Left ventricle myocardium superior (tissue), 1 donor: ENCODE measurements around the gene EMC1. TPM values are rescaled to one million over a fixed set of nuclear protein-coding genes. Genes with fewer than 3 reads are reported as not detected.
"Not testable (repeated sequence)": the region's sequence is repeated elsewhere in the genome, so short reads cannot be mapped to it uniquely, and the experiment has no call there.

ENCODE experiments used
- ATAC-seq: fragments of 200-7000 bp; cut with Tn5 transposase; one replicate; pipeline ENCODE4 v1.9.1; 2020; ENCODE audit warnings: mild to moderate bottlenecking, moderate library complexity
- DNase-seq: peaks from one replicate; pipeline ENCODE4 v3.0.0-alpha.2; 2020
- intact Hi-C: fragments of 100-400 bp; cut with micrococcal nuclease; formaldehyde crosslinking; loops from one replicate; pipeline ENCODE4 v1.11.0; 2022
- total RNA-seq: library from RNA; stranded (reverse); fragmentation: NEBNext Ultra II Directional; extraction: Animal tissue kit (Norgen Biotek cat#: 25700); gene quantifications from one replicate; pipeline ENCODE4 v1.2.1, GENCODE V29; 2021
- donor health status: DM: no; HTN: yes; CAD: no; lungs with severe emphysema.

EMC1 gene
- total RNA-seq, 1 donor from 2014 or later = 29.3 TPM

DNA sequence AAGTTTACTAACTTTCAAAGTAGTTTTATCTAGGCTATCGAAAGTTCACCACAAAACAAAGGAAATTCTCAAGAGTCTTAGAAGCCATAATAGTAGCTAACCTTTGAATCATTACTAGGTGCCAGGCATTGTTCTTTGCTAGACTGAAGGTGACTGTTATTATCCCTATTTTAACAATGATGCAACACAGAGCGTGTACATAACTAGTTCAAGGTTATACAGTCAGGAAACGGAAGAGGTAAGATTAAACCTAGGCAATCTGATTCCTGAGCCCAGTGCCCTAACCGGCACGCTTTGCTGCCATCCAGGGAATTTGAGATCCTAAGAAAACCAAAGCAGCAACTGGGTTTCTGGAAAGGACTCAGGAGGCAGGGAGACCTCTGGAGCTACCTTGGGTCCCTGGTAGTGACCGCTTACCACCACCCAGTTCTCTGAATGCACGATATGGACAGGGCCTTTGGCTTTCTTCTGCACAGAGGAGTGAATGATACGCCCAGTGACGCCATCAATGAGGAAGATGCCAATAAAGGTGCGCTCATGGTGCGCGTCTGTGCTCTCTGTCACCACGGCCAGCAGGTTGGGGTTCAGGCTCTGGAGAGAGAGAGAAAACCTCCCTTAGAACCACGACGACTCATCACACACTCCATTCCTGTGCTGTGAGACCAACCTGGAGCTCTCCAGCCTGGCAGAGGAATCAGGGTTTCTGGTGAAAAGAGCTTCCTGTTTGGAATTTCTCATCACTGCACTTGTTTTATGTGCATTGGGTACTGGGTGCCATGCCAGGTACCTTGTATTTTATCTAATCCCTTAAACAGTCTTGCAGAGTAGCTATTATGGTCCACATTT is 28.1 kb downstream of the EMC1 start:
- intact Hi-C loops = no loop called here
- ATAC-seq (no peak), DNase-seq (no peak)

GRCh38 chr1:19222573-19222972 is 28.8 kb downstream of the EMC1 start:
- intact Hi-C loops = no loop called here
- no peak for ATAC-seq
- DNase-seq = no peak

DNA sequence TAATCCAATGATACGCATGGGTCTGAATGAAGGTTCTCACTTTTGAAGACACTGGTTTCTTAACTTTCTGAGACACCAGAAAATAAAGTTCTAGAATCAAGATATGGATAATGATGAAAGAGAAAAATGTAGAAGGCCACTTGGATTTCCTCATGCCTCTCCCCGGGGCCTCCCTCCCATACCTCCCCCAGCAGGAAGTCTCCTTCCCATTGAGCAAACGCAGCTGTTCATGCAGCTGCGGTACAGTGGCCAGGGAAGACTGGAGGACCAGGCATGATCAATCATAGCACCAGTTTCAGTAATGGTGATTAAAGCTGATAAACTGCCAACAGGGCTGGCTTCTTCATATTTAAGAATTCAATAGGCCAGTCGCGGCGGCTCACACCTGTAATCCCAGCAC is 30.3 kb downstream of the EMC1 start:
- DNase-seq (no peak), ATAC-seq (peak; percentile 78)
- intact Hi-C loops = no loop called here

DNA sequence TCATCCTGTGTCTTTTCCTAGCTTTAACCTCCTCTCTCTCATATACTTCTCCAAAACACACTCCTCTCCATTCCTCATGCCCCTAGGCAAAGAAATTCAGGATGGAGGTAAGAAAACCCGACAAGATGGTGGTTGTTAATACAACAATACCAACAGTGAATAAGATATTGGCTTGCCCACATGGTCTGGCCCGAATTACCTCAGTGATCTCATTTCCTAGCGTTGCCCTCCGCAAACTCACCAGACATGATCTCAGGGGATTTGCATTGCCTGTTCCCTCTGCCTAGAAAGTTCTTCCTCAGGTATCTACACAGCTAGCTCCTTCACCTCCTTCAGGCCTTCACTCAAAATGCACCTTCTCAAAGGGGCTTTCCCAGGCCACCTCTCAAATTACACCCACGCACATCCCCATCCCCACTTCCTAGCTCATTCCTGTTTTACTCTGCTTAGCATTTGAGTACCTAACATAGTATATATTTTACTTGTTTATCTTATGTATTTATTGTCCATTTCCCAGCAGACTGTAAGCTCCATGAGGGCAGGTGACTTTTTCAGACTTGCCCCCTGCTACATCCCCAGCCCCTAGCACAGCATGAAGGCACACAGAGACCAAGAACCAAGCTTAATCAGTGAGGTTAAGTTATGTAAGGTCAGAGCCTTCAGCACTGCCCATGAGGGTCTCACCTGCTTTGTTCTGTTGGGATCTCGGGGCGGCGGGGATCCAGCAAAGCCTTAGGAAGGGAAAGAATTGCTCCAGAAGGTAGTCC is 31.1 kb downstream of the EMC1 start:
- no peak for ATAC-seq
- intact Hi-C loops = no loop called here
- no peak for DNase-seq

DNA sequence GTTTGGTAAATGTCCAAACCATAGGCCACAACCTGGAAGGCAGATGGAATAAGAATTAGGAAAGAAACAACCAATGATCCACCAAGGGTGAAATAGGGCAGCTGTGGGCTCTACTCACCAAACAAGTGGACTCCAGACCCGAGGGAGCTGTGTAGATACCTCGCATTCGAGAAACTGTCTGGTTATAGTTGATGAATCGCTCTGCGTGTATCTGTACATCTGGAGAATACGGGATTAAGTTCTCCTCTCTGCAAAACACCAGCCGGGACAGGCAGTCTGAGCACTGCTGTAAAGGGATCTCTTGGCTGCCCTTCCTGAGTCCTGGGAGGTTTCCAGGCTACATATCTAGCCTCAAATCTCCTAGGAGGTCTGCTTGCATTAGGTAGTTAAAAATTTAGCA is 31.9 kb downstream of the EMC1 start:
- DNase-seq (no peak), ATAC-seq (no peak)
- intact Hi-C loops = no loop called here

GRCh38 chr1:19216585-19216984 is 34.7 kb downstream of the EMC1 start:
- ATAC-seq, DNase-seq, intact Hi-C loops: not testable (repeated sequence)

DNA sequence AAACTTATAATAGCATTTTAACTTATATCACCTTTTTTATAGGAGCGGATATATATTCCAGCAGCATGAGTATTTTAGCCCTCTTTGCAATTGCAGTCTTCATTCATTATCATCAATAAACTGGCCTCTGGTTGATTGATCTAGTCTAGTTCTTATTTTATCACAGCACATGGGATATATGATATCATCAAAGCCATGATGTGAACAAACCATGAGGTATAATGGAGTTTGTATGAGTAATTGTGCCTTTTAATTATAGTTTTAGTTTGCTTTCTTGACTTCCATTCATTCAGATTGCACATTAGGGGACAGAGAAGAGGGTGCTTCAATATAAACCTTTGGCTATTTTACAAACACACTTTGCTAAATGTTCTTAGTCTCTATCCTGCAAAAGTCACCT is 37.7 kb downstream of the EMC1 start:
- intact Hi-C loops = no loop called here
- no peak for ATAC-seq
- no peak for DNase-seq

- DNase-seq (no peak), ATAC-seq (no peak)
- intact Hi-C loops = no loop called here
These were observed 39.2 kb downstream of the EMC1 start for GRCh38 chr1:19212167-19212566.

DNA sequence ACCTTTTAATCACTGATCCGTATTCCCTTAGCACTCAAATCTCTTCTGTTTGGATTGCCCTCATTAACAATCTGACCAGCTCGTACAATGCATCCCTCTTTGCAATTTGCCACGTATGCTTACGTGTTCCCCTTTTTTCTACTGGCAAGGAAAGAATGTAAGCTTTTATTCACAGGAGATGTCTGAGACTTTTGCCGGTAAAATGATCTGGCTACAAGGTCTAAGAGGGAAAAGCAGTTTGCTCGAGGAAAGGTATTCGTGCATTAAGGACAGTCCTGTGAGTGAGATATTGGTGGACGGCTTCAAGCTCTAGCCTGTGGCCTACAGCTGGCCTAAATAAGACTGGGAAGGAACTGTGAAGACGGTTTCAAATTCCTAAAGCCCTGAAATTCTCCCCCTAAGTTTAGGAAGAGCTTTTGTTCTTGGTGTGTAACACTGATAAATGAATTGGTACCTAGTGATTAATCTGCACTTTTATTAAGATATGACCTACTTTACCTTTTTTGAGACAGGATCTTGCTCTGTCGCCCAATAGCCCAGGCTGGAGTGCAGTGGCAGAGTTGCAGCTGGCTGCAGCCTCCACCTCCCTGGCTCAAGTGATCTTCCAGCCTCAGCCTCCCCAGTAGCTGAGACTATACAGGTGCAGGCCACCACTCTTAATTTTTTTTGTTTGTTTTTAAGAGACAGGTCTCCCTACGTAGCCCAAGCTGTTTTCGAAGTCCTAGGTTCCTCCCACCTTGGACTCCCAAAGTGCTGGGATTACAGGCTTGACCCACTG is 40.4 kb downstream of the EMC1 start:
- ATAC-seq (no peak), DNase-seq (no peak)
- intact Hi-C loops = no loop called here

- intact Hi-C loops = no loop called here
- ATAC-seq (peak; percentile 98), DNase-seq (peak; percentile 97)
These were observed 41.1 kb downstream of the EMC1 start, which contains the start of gene UBR4 for GRCh38 chr1:19209990-19210771. UBR4 (minus strand) TSS chr1:19210266; CDS start chr1:19210248, 18 bp downstream.

DNA sequence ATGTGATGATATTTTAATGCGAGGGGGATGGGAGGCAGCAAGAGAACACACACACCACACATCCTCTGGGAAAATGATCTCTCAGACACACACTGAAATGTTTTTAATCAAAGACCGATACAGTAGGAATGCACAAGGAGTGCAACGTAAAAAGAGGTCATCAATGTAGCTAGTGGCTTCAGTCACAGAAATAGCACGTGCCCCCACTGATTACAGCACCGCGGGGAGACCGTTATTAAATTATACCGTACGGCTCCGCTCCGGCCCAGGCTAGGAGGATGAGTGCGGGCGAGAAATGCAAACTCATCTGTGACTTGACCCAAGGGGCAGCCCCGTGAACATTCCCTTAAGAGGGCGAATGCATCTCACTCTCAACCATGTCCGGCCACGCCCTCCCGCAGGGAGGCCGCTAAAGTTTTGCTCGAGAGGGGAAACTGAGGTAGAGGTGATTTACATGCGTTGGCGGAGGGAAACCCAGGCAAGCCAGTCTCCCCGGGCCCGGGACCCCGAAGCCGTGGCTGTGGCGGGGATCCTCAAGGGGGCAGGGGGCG is 41.8 kb downstream of the EMC1 start:
- ATAC-seq = peak; percentile 46
- intact Hi-C loops = no loop called here
- DNase-seq = no peak

DNA sequence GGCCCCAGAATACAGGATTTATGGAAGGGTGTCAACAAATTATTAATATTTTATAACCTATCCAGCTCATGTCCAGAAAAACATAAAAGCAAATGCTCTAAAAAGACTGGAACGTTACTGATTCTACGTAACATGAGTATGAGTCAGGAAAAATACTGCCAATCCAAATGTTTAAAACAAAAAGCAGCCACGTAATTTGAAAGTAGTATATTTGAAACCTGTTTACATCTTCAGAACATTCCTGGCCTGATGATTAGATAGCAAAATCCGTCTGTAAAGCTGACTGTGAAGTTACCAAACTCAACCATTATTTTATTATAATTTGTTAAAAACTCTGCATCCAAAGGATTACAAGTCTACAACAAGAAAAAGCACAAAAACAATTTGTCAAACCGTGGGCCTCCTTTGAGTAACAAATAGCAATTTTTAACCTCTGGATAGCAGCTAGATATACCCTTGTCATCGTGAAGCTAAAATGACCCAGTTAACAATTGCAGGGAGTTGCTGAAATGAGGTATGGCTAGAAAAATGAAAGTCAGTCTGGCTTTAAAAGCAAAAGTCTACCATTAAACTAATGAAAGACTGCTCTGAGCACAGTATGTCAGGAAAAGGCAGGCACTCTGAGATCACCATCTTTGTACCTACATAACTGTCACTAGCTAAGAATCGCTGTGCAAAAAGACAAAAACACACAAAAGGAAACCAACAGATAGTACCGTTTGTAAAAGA is 42.5 kb downstream of the EMC1 start:
- DNase-seq (no peak), ATAC-seq (no peak)
- intact Hi-C loops = no loop called here

GRCh38 chr1:19206947-19207346 is 44.4 kb downstream of the EMC1 start:
- intact Hi-C loops = no loop called here
- no peak for ATAC-seq
- no peak for DNase-seq

- no peak for ATAC-seq
- intact Hi-C loops = no loop called here
- DNase-seq = no peak
These were observed 45.5 kb downstream of the EMC1 start for GRCh38 chr1:19205845-19206244.

DNA sequence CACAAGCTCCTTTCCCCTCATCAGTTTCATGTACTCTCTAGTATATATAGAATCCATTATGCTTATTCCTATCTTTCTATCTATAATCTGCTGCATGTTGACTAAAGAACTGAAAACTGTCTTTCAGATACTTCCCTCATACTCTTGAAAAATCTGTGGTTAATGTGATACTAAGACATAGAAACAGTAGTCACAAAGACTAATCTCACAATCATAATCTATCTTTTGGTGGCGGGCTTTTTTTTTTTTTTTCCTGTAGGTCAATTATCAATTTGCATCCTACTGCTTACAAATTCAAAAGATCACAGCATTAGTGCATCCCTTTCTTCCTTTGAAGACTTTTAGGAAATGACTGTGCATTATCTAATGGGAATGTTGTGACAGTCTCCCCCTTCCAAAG is 45.9 kb downstream of the EMC1 start:
- intact Hi-C loops = no loop called here
- ATAC-seq (no peak), DNase-seq (no peak)

DNA sequence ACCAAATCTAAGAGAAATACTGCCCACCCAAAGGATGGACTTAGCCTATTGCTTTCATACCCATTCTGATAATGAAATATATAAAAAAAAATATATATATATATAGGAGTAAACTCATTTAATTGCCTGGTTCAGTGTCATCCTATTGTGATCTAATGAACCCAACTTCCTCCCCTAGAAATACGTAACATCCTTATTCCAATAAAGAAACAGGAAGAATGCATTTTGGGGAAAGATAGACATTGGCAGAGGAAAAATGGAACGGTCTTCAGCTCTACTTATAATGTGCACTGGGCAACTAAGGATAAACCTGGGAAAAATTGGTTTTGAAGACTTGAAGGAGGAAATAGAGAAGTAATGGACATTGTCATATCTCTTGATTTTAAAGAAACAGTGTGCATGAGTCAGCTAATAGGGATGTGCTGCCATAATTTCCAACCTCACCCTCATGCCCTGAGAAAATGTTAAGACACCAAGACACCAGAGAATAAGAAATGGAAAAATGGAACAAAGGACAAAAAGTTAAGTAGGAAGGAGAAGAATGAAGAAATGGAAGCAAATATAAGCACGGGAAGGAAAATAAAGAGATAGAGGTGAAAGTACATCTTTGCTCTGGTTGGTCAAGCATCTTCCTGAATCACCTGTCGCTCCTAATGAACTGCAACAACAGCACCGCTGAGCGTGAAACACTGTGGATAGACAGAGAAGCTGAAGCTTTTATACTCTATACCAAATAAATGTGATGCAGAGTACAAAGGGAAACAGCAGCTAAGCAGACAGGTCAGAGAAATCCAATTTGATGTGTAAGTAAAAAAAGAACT is 46.7 kb downstream of the EMC1 start:
- DNase-seq = no peak
- intact Hi-C loops = no loop called here

DNA sequence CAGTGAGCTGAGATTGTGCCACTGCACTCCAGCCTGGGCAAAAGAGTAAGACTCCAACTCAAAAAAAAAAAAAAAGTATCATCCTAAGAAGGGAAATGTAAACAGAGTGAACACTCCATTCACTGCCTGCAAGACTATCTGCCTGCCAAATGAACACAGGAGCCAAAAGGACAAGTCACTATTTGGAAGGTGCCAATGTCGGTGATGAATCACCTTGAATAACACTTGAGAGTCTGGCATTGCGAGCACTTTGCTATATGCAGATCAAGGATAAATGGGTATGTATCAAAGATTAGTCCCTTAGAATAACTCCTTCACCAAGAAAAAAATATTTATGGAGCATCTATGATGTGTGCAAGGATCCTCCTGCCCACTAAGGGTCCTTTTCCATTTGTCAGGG is 47.9 kb downstream of the EMC1 start:
- no peak for DNase-seq
- ATAC-seq = peak; percentile 86
- intact Hi-C loops = no loop called here

More for the DNA sequence above, 46.7 kb downstream of the EMC1 start:
- no peak for ATAC-seq
